CD4-positive, alpha-beta T cell treated with Interleukin-15 for 1 hour (primary cell): Measurements from ENCODE around the gene HDAC10.
"Not testable (repeated sequence)": the region's sequence is repeated elsewhere in the genome, so short reads cannot be mapped to it uniquely, and the experiment has no call there.

ENCODE experiments used
- DNase-seq: peaks from one replicate; pipeline ENCODE4 v3.0.0-alpha.2; 2020

Gene HDAC10

GRCh38 chr22:50215297-50216054 is 35.6 kb downstream of the HDAC10 start:
- no peak for DNase-seq

GRCh38 chr22:50213263-50213662 is 37.8 kb downstream of the HDAC10 start:
- no peak for DNase-seq

GRCh38 chr22:50211147-50211546 is 39.9 kb downstream of the HDAC10 start:
- no peak for DNase-seq

- no peak for DNase-seq
Observed at GRCh38 chr22:50210378-50211139, 40.5 kb downstream of the HDAC10 start.

GRCh38 chr22:50209893-50210292 is 41.2 kb downstream of the HDAC10 start:
- peak; percentile 69 for DNase-seq

- DNase-seq = no peak
Observed at GRCh38 chr22:50208939-50209892, 41.8 kb downstream of the HDAC10 start.

- DNase-seq = no peak
Observed at GRCh38 chr22:50208430-50208938, 42.6 kb downstream of the HDAC10 start.

- DNase-seq = peak; percentile 43
Observed at GRCh38 chr22:50207383-50208140, 43.5 kb downstream of the HDAC10 start.

GRCh38 chr22:50206599-50206998 is 44.5 kb downstream of the HDAC10 start:
- no peak for DNase-seq

GRCh38 chr22:50205781-50206569 is 45.1 kb downstream of the HDAC10 start:
- no peak for DNase-seq

- not testable (repeated sequence) for DNase-seq
Observed at GRCh38 chr22:50204998-50205397, 46.1 kb downstream of the HDAC10 start.

GRCh38 chr22:50204571-50204970 is 46.5 kb downstream of the HDAC10 start:
- no peak for DNase-seq

GRCh38 chr22:50203288-50203687 is 47.8 kb downstream of the HDAC10 start:
- DNase-seq = no peak

- DNase-seq = no peak
Observed at GRCh38 chr22:50202130-50202666, 48.9 kb downstream of the HDAC10 start.

- DNase-seq = no peak
Observed at GRCh38 chr22:50201191-50202129, 49.6 kb downstream of the HDAC10 start.

- peak; percentile 92 for DNase-seq
Observed at GRCh38 chr22:50200461-50201190, 50.4 kb downstream of the HDAC10 start, which contains the start of gene SELENOO. Gene SELENOO, plus strand, starts transcription at chr22:50201011. Its CDS starts 26 bp downstream, at chr22:50201037.

- no peak for DNase-seq
Observed at GRCh38 chr22:50199829-50200460, 51.1 kb downstream of the HDAC10 start.

GRCh38 chr22:50199251-50199721 is 51.8 kb downstream of the HDAC10 start:
- DNase-seq = no peak
